Endothelial cell (in vitro differentiated cells): Measurements from ENCODE around the gene CTBP2. TPM values are rescaled to one million over a fixed set of nuclear protein-coding genes. Genes with fewer than 3 reads are reported as not detected.

Experiments used
- DNase-seq: peaks from one replicate; pipeline ENCODE4 v3.0.0; 2021; ENCODE audit warnings: low spot score
- H3K27ac Mint-ChIP-seq: one replicate; pipeline ENCODE4 v1.8.0; 2021; ENCODE audit warnings: mixed read lengths, inconsistent platforms; ENCODE audit not compliant: unreplicated experiment
- H3K27me3 Mint-ChIP-seq: one replicate; pipeline ENCODE4 v1.8.0; 2021; ENCODE audit warnings: mild to moderate bottlenecking, moderate library complexity, mixed read lengths, inconsistent platforms; ENCODE audit not compliant: unreplicated experiment
- H3K36me3 Mint-ChIP-seq: one replicate; pipeline ENCODE4 v1.8.0; 2021; ENCODE audit warnings: mild to moderate bottlenecking, low read depth, mixed read lengths, inconsistent platforms; ENCODE audit not compliant: unreplicated experiment
- H3K4me1 Mint-ChIP-seq: one replicate; pipeline ENCODE4 v1.8.0; 2021; ENCODE audit warnings: mild to moderate bottlenecking, mixed read lengths, inconsistent platforms; ENCODE audit not compliant: unreplicated experiment
- H3K4me3 Mint-ChIP-seq: one replicate; pipeline ENCODE4 v1.8.0; 2021; ENCODE audit warnings: mild to moderate bottlenecking, mixed read lengths, inconsistent platforms; ENCODE audit not compliant: unreplicated experiment
- H3K9me3 Mint-ChIP-seq: one replicate; pipeline ENCODE4 v1.8.0; 2021; ENCODE audit warnings: mixed read lengths, inconsistent platforms; ENCODE audit not compliant: unreplicated experiment
- total RNA-seq: library from RNA; stranded (reverse); fragmentation: NEBNext Ultra II Directional; extraction: Animal tissue kit (Norgen Biotek cat#: 25700); gene quantifications from one replicate; pipeline ENCODE4 v1.2.1, GENCODE V29; 2021; ENCODE audit not compliant: unreplicated experiment
- TF ChIP-seq, protein P1 (sequence below): fragments of 200-600 bp; sonication (generic); IDR thresholded peaks from one replicate; pipeline ENCODE4 v1.5.0; 2021; ENCODE audit warnings: antibody characterized with exemption; ENCODE audit not compliant: unreplicated experiment

The CTBP2 gene
- total RNA-seq, 1 donor from 2014 or later = 145 TPM

GRCh38 chr10:125086691-125087090 is 73.7 kb downstream of the CTBP2 start:
- Mint-ChIP-seq H3K9me3 (no peaks in the 10 kb centered on the region), H3K27ac (no peak overlapping the region), H3K4me3 (peak overlapping the region; percentile 76), H3K36me3 (peaks cover 24% of the 10 kb centered on the region), H3K4me1 (peaks cover 22% of the 10 kb centered on the region), H3K27me3 (peaks cover 6% of the 10 kb centered on the region)
- TF ChIP-seq, protein P1, sequence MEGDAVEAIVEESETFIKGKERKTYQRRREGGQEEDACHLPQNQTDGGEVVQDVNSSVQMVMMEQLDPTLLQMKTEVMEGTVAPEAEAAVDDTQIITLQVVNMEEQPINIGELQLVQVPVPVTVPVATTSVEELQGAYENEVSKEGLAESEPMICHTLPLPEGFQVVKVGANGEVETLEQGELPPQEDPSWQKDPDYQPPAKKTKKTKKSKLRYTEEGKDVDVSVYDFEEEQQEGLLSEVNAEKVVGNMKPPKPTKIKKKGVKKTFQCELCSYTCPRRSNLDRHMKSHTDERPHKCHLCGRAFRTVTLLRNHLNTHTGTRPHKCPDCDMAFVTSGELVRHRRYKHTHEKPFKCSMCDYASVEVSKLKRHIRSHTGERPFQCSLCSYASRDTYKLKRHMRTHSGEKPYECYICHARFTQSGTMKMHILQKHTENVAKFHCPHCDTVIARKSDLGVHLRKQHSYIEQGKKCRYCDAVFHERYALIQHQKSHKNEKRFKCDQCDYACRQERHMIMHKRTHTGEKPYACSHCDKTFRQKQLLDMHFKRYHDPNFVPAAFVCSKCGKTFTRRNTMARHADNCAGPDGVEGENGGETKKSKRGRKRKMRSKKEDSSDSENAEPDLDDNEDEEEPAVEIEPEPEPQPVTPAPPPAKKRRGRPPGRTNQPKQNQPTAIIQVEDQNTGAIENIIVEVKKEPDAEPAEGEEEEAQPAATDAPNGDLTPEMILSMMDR = no peak
- DNase-seq = no peak

- no peak for DNase-seq
- Mint-ChIP-seq H3K27me3 (peaks cover 6% of the 10 kb centered on the region), H3K9me3 (no peaks in the 10 kb centered on the region), H3K36me3 (peaks cover 20% of the 10 kb centered on the region), H3K4me3 (no peak overlapping the region), H3K27ac (peak overlapping the region; percentile 48), H3K4me1 (peaks cover 22% of the 10 kb centered on the region)
- TF ChIP-seq, protein P1 = no peak
These were observed 74.9 kb downstream of the CTBP2 start for GRCh38 chr10:125085258-125086054.

GRCh38 chr10:125084614-125085257 is 75.6 kb downstream of the CTBP2 start:
- Mint-ChIP-seq H3K9me3 (no peaks in the 10 kb centered on the region), H3K36me3 (peaks cover 20% of the 10 kb centered on the region), H3K4me3 (no peak overlapping the region), H3K27ac (peak overlapping the region; percentile 50), H3K4me1 (peaks cover 21% of the 10 kb centered on the region), H3K27me3 (peaks cover 6% of the 10 kb centered on the region)
- DNase-seq = no peak
- TF ChIP-seq, protein P1 = no peak

- Mint-ChIP-seq H3K27me3 (peaks cover 6% of the 10 kb centered on the region), H3K9me3 (no peaks in the 10 kb centered on the region), H3K36me3 (peaks cover 20% of the 10 kb centered on the region), H3K27ac (no peak overlapping the region), H3K4me3 (no peak overlapping the region), H3K4me1 (peaks cover 26% of the 10 kb centered on the region)
- TF ChIP-seq, protein P1 = no peak
- no peak for DNase-seq
These were observed 76.2 kb downstream of the CTBP2 start for GRCh38 chr10:125084191-125084613.

DNA sequence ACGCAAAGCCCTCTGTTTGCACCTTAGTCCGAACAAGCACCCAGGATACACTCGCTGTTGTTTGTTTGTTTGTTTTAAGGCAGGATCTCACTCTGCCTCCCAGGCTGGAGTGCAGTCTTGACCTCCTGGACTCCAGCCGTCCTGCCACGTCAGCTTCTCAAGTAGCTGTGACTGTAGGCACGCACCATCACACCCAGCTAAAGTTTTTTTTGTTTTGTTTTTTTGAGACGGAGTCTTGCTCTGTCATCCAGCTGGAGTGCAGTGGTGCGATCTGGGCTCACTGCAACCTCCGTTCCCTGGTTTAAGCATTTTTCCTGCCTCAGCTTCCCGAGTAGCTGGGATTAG is 76.8 kb downstream of the CTBP2 start:
- Mint-ChIP-seq H3K9me3 (no peaks in the 10 kb centered on the region), H3K4me1 (peaks cover 23% of the 10 kb centered on the region), H3K4me3 (peak overlapping the region; percentile 31), H3K27me3 (peaks cover 6% of the 10 kb centered on the region), H3K36me3 (peaks cover 20% of the 10 kb centered on the region), H3K27ac (peak overlapping the region; percentile 61)
- DNase-seq = no peak
- TF ChIP-seq, protein P1 = no peak
